ENCODE results near the gene EME2. TPM values are rescaled to one million over a fixed set of nuclear protein-coding genes. Genes with fewer than 3 reads are reported as not detected.

The EME2 gene
- total RNA-seq, 1 donor from 2014 or later = 41.5 TPM

DNA sequence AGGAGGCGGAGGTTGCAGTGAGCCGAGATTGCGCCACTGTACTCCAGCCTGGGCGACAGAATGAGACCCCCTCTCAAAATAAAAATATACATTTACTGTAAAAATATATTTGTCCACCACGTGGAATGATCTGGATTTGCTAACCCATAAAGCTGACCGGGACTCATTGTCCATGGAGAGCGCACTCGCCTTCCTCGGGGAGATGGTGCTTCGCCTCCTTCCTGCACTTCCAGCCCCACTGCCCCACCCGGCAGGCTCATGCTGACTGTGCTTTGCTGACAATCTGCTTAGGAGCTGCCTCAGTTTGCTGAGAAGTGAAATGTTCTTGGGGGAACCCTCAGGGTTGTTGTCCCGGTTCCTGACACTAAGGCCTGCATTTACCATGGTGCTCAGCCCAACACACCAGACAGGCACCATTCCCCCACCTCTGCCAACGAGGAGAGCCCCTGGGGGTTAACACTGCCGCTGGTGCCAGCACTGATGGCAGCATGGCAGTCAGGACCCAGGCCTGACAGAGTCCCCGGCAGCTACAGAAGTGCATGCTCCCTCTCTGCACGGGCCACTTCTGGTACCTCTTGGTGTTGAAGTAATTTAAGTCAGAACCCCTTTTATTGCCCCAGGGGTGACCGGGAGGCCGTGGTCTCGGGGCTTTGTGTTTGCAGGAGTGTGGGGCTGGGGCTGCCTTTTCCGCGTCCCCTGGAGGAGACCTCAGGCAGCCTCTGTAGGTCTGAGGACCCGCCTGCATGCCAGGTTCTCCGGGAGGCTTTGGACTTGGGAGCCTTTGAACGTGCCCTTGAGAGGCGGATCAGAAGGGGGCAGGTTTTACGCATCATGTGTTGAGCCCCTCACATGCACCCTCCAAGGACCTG, 12.6 kb downstream of the EME2 start:
- peak overlapping the region; percentile 59 for H3K27ac Mint-ChIP-seq
- H3K27me3 Mint-ChIP-seq (ENCODE audit: low read depth) = no peaks in the 10 kb centered on the region
- H3K4me3 Mint-ChIP-seq = peak overlapping the region; percentile 63

DNA sequence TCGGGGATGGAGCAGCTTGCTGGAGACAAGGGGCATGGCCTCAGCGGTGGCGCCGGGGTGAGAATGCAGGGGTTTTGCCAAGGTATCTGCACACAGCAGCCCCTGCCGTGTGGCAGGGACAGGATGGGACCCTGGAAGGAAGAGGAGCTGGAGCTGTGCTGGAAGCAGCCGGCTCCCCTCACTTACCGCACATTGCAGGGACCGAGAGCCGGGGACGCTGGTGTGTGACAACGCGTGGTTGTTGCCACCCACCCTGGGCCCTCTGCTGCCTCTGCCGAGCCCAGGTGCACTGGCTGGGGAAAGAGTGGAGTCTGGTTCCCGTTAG, 13.2 kb downstream of the EME2 start:
- Mint-ChIP-seq H3K27ac (no peak overlapping the region), H3K4me1 (peaks cover 18% of the 10 kb centered on the region), H3K36me3 (peaks cover 5% of the 10 kb centered on the region), H3K27me3 (ENCODE audit: low read depth) (no peaks in the 10 kb centered on the region), H3K4me3 (no peak overlapping the region), H3K9me3 (no peaks in the 10 kb centered on the region)
- TF ChIP-seq, protein P1, sequence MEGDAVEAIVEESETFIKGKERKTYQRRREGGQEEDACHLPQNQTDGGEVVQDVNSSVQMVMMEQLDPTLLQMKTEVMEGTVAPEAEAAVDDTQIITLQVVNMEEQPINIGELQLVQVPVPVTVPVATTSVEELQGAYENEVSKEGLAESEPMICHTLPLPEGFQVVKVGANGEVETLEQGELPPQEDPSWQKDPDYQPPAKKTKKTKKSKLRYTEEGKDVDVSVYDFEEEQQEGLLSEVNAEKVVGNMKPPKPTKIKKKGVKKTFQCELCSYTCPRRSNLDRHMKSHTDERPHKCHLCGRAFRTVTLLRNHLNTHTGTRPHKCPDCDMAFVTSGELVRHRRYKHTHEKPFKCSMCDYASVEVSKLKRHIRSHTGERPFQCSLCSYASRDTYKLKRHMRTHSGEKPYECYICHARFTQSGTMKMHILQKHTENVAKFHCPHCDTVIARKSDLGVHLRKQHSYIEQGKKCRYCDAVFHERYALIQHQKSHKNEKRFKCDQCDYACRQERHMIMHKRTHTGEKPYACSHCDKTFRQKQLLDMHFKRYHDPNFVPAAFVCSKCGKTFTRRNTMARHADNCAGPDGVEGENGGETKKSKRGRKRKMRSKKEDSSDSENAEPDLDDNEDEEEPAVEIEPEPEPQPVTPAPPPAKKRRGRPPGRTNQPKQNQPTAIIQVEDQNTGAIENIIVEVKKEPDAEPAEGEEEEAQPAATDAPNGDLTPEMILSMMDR (IDR thresholded peaks at IDR 0.05; ENCODE audit: unreplicated experiment) = no peak
- no peak for DNase-seq (ENCODE audit: low spot score in 2 of 2, unreplicated experiment in 2 of 2)

More for the DNA sequence above, 12.6 kb downstream of the EME2 start:
- DNase-seq (ENCODE audit: low spot score in 2 of 2, unreplicated experiment in 2 of 2) = no peak
- TF ChIP-seq, protein P1 (IDR thresholded peaks at IDR 0.05; ENCODE audit: unreplicated experiment) = no peak
- H3K36me3 Mint-ChIP-seq = peaks cover 5% of the 10 kb centered on the region
- peaks cover 18% of the 10 kb centered on the region for H3K4me1 Mint-ChIP-seq
- H3K9me3 Mint-ChIP-seq = no peaks in the 10 kb centered on the region

DNA sequence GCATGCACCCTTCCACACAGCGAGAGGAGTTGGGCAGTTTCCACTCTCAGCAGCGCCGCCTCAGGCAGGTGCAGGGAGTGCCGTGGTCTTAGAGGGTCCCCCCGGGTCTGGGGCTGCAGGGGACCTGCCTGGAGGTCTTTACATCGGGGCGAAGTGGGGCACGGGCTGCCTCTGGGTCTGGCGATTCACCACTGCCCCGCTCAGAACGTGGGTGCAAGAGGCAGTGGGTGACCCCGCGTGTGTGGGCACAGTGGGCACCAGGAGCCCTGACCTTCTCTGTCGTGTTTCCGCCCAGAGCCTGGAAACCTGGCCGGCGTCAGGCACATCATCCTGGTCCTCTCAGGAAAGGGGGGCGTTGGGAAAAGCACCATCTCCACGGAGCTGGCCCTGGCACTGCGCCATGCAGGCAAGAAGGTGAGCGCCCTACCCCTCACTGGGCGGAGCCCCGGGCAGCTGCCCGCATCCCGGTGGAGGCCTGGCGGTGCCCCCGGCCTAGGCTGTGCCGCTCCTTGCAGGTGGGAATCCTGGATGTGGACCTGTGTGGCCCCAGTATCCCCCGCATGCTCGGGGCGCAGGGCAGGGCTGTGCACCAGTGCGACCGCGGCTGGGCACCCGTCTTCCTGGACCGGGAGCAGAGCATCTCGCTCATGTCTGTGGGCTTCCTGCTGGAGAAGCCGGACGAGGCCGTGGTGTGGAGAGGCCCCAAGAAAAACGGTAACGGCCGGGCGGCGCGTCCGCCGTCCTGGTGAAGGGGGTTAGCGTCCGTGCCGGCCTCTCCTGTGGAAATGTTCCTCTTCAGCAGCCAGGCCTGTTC, 13.8 kb downstream of the EME2 start:
- Mint-ChIP-seq H3K4me1 (peaks cover 14% of the 10 kb centered on the region), H3K36me3 (peaks cover 5% of the 10 kb centered on the region), H3K27ac (no peak overlapping the region), H3K9me3 (no peaks in the 10 kb centered on the region), H3K4me3 (no peak overlapping the region), H3K27me3 (ENCODE audit: low read depth) (no peaks in the 10 kb centered on the region)
- TF ChIP-seq, protein P1 (IDR thresholded peaks at IDR 0.05; ENCODE audit: unreplicated experiment) = no peak
- DNase-seq (ENCODE audit: low spot score in 2 of 2, unreplicated experiment in 2 of 2) = no peak

DNA sequence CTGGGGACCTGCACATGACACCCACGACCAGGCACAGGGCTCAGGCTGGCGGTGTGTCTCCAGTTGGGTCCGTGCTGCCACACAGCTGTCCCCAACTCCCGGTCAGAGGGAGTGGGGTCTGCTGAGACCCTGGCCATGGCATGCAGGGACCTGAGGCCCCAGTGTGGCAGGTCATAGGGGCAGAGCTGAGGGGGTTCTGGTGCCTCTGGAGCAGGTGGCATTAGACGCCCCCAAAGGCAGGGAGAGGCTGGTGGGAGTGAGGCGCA, 14.4 kb downstream of the EME2 start:
- Mint-ChIP-seq H3K4me3 (no peak overlapping the region), H3K27me3 (ENCODE audit: low read depth) (no peaks in the 10 kb centered on the region), H3K9me3 (no peaks in the 10 kb centered on the region), H3K36me3 (peaks cover 5% of the 10 kb centered on the region), H3K4me1 (peaks cover 9% of the 10 kb centered on the region), H3K27ac (no peak overlapping the region)
- TF ChIP-seq, protein P1 (IDR thresholded peaks at IDR 0.05; ENCODE audit: unreplicated experiment) = no peak
- no peak for DNase-seq (ENCODE audit: low spot score in 2 of 2, unreplicated experiment in 2 of 2)

DNA sequence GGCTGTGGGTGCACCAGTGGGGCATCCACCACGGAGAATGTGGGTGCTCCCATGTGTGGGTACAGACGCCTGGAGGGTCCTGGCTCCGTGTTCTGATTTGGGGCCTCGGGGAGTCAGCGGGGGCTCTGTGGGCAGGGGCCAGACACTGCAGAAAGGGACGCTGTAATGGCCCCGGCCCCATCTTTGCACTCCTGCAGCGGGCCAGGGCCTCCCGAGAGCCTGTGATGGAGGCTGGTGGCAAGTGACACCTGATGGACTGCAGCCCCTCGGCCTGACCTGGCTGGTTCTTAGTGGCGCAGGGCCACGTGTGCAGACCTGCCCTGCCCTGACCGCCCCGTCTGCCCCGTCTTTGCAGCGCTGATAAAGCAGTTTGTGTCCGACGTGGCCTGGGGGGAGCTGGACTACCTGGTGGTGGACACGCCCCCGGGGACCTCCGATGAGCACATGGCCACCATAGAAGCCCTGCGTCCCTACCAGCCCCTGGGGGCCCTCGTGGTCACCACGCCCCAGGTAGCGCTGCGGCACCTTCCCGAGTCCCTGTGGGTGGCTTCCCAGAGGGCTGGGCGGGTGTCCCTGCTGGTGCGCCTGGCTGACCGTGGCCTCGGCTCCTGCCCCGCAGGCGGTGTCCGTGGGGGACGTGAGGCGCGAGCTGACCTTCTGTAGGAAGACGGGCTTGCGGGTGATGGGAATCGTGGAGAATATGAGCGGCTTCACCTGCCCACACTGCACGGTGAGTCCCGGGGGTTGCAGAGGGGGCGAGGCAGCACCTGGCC, 14.9 kb downstream of the EME2 start:
- H3K27me3 Mint-ChIP-seq (ENCODE audit: low read depth) = no peaks in the 10 kb centered on the region
- peaks cover 9% of the 10 kb centered on the region for H3K4me1 Mint-ChIP-seq
- TF ChIP-seq, protein P1 (IDR thresholded peaks at IDR 0.05; ENCODE audit: unreplicated experiment) = no peak
- peak in 1 of 2 experiments; percentile 17 for DNase-seq (ENCODE audit: low spot score in 2 of 2, unreplicated experiment in 2 of 2)
- H3K4me3 Mint-ChIP-seq = no peak overlapping the region
- no peak overlapping the region for H3K27ac Mint-ChIP-seq
- no peaks in the 10 kb centered on the region for H3K9me3 Mint-ChIP-seq
- peaks cover 5% of the 10 kb centered on the region for H3K36me3 Mint-ChIP-seq

All from mesothelial cell of epicardium (in vitro differentiated cells).